ENCODE results near the gene TMEM163. TPM values are rescaled to one million over a fixed set of nuclear protein-coding genes. Genes with fewer than 3 reads are reported as not detected.

TMEM163 gene
- total RNA-seq, 1 experiment from 2014 or later, result 4.1 TPM

- no peak overlapping the region for H3K4me3 ChIP-seq (ENCODE audit: low read depth, low read length)
- TF ChIP-seq CTCF (IDR thresholded peaks at IDR 0.05; ENCODE audit: insufficient read depth in 1 of 2, low read depth in 1 of 2, low read length in 1 of 2, severe bottlenecking in 1 of 2, unreplicated experiment in 1 of 2), result no peak
- no TSS peak for BruUV-seq (replicated peaks)
- Mint-ChIP-seq H3K27me3 (ENCODE audit: insufficient read depth, unreplicated experiment) (no peaks in the 10 kb centered on the region), H3K27ac (ENCODE audit: unreplicated experiment) (no peak overlapping the region), H3K9me3 (ENCODE audit: unreplicated experiment) (no peaks in the 10 kb centered on the region), H3K4me1 (ENCODE audit: low read depth, unreplicated experiment) (no peaks in the 10 kb centered on the region), H3K36me3 (ENCODE audit: insufficient read depth, unreplicated experiment) (no peaks in the 10 kb centered on the region), H3K4me3 (ENCODE audit: unreplicated experiment) (no peak overlapping the region)
- ChIA-PET CTCF (no interaction called here), POLR2A (no interaction called here)
- H3K36me3 ChIP-seq (ENCODE audit: control insufficient read depth, insufficient read depth, low read length), result no peaks in the 10 kb centered on the region
- no peak for DNase-seq
- intact Hi-C loops (cut with micrococcal nuclease; ENCODE audit: unreplicated experiment), result no loop called here
- no peaks in the 10 kb centered on the region for H3K27me3 ChIP-seq (replicated peaks; ENCODE audit: control insufficient read depth, insufficient read depth, low read length)
- no peaks in the 10 kb centered on the region for H3K9me3 ChIP-seq
- H3K4me1 ChIP-seq, result no peaks in the 10 kb centered on the region
Observed at GRCh38 chr2:134689315-134689714, 29.5 kb downstream of the TMEM163 start.

- H3K4me3 ChIP-seq (ENCODE audit: low read depth, low read length), result no peak overlapping the region
- H3K27me3 ChIP-seq (replicated peaks; ENCODE audit: control insufficient read depth, insufficient read depth, low read length), result no peaks in the 10 kb centered on the region
- no TSS peak for BruUV-seq (replicated peaks)
- intact Hi-C loops (cut with micrococcal nuclease; ENCODE audit: unreplicated experiment), result no loop called here
- no peak overlapping the region for H3K27ac Mint-ChIP-seq (ENCODE audit: unreplicated experiment)
- H3K4me1 Mint-ChIP-seq (ENCODE audit: low read depth, unreplicated experiment), result no peaks in the 10 kb centered on the region
- H3K9me3 Mint-ChIP-seq (ENCODE audit: unreplicated experiment), result no peaks in the 10 kb centered on the region
- no peak overlapping the region for H3K4me3 Mint-ChIP-seq (ENCODE audit: unreplicated experiment)
- no peak for TF ChIP-seq CTCF (IDR thresholded peaks at IDR 0.05; ENCODE audit: insufficient read depth in 1 of 2, low read depth in 1 of 2, low read length in 1 of 2, severe bottlenecking in 1 of 2, unreplicated experiment in 1 of 2)
- POLR2A ChIA-PET, result no interaction called here
- no peaks in the 10 kb centered on the region for H3K36me3 ChIP-seq (ENCODE audit: control insufficient read depth, insufficient read depth, low read length)
- no peaks in the 10 kb centered on the region for H3K4me1 ChIP-seq
- H3K27me3 Mint-ChIP-seq (ENCODE audit: insufficient read depth, unreplicated experiment), result peaks cover 5% of the 10 kb centered on the region
- no peak for DNase-seq
- H3K9me3 ChIP-seq, result no peaks in the 10 kb centered on the region
- no peaks in the 10 kb centered on the region for H3K36me3 Mint-ChIP-seq (ENCODE audit: insufficient read depth, unreplicated experiment)
- CTCF ChIA-PET, result no interaction called here
Observed at GRCh38 chr2:134685967-134686366, 32.8 kb downstream of the TMEM163 start.

- TF ChIP-seq CTCF (IDR thresholded peaks at IDR 0.05; ENCODE audit: insufficient read depth in 1 of 2, low read depth in 1 of 2, low read length in 1 of 2, severe bottlenecking in 1 of 2, unreplicated experiment in 1 of 2), result no peak
- intact Hi-C loops (cut with micrococcal nuclease; ENCODE audit: unreplicated experiment), result loop anchor here (1.0 kb wide), 1 partner anchor 15 kb away; no protein-coding TSS in a partner anchor
- no peaks in the 10 kb centered on the region for H3K9me3 Mint-ChIP-seq (ENCODE audit: unreplicated experiment)
- CTCF ChIA-PET, result no interaction called here
- Histone ChIP-seq H3K4me1 (no peaks in the 10 kb centered on the region), H3K9me3 (no peaks in the 10 kb centered on the region), H3K4me3 (ENCODE audit: low read depth, low read length) (no peak overlapping the region), H3K36me3 (ENCODE audit: control insufficient read depth, insufficient read depth, low read length) (no peaks in the 10 kb centered on the region), H3K27me3 (replicated peaks; ENCODE audit: control insufficient read depth, insufficient read depth, low read length) (no peaks in the 10 kb centered on the region)
- H3K27ac Mint-ChIP-seq (ENCODE audit: unreplicated experiment), result no peak overlapping the region
- DNase-seq, result no peak
- no TSS peak for BruUV-seq (replicated peaks)
- H3K36me3 Mint-ChIP-seq (ENCODE audit: insufficient read depth, unreplicated experiment), result no peaks in the 10 kb centered on the region
- H3K4me3 Mint-ChIP-seq (ENCODE audit: unreplicated experiment), result no peak overlapping the region
- peaks cover 6% of the 10 kb centered on the region for H3K27me3 Mint-ChIP-seq (ENCODE audit: insufficient read depth, unreplicated experiment)
- no peaks in the 10 kb centered on the region for H3K4me1 Mint-ChIP-seq (ENCODE audit: low read depth, unreplicated experiment)
- POLR2A ChIA-PET, result no interaction called here
Observed at GRCh38 chr2:134683561-134684112, 35.2 kb downstream of the TMEM163 start.

All from Caco-2 (cell line).